H9 (cell line): Measurements from ENCODE around the gene NHP2. TPM values are rescaled to one million over a fixed set of nuclear protein-coding genes. Genes with fewer than 3 reads are reported as not detected.

ENCODE experiments used
- DNase-seq: peaks from one replicate; pipeline ENCODE4 v3.0.0-alpha.2; 2017
- H2AFZ ChIP-seq: one replicate; pipeline ENCODE4 v1.6.1; 2013; ENCODE audit warnings: mild to moderate bottlenecking, low read length, control low read depth, moderate library complexity
- H2AK5ac ChIP-seq: 2 replicates; pipeline ENCODE4 v1.6.1; 2013; ENCODE audit warnings: low read length, control low read depth, mixed read lengths; ENCODE audit not compliant: insufficient read length
- H2BK120ac ChIP-seq: one replicate; pipeline ENCODE4 v1.6.1; 2013; ENCODE audit warnings: low read depth, mild to moderate bottlenecking, low read length, control low read depth, inconsistent platforms; ENCODE audit not compliant: poor library complexity, severe bottlenecking
- H2BK12ac ChIP-seq: 2 replicates; pipeline ENCODE4 v1.6.1; 2013; ENCODE audit warnings: low read length, control low read depth, mixed read lengths, low read depth; ENCODE audit not compliant: insufficient read length
- H2BK15ac ChIP-seq: 2 replicates; pipeline ENCODE4 v1.6.1; 2013; ENCODE audit warnings: low read depth, low read length, control low read depth
- H2BK20ac ChIP-seq: one replicate; pipeline ENCODE4 v1.6.1; 2013; ENCODE audit warnings: low read depth, mild to moderate bottlenecking, low read length, control low read depth, inconsistent platforms; ENCODE audit not compliant: poor library complexity, severe bottlenecking
- H2BK5ac ChIP-seq: 2 replicates; pipeline ENCODE4 v1.6.1; 2013; ENCODE audit warnings: low read length, control low read depth, mixed read lengths; ENCODE audit not compliant: insufficient read length
- H3K14ac ChIP-seq: 2 replicates; pipeline ENCODE4 v1.6.1; 2013; ENCODE audit warnings: low read length, control low read depth; ENCODE audit not compliant: insufficient read depth
- H3K18ac ChIP-seq: 2 replicates; pipeline ENCODE4 v1.6.1; 2013; ENCODE audit warnings: low read depth, mild to moderate bottlenecking, mixed read lengths, low read length, control low read depth; ENCODE audit not compliant: insufficient read length
- H3K23ac ChIP-seq: 2 replicates; pipeline ENCODE4 v1.6.1; 2013; ENCODE audit warnings: low read length, control low read depth, mixed read lengths, low read depth; ENCODE audit not compliant: insufficient read length
- H3K23me2 ChIP-seq: 2 replicates; pipeline ENCODE4 v1.6.1; 2013; ENCODE audit warnings: low read depth, mild to moderate bottlenecking, mixed read lengths, low read length, control low read depth; ENCODE audit not compliant: insufficient read length, poor library complexity, severe bottlenecking
- H3K27ac ChIP-seq: 2 replicates; pipeline ENCODE4 v1.5.1; 2013; ENCODE audit warnings: low read length, control low read depth, mixed read lengths, low read depth; ENCODE audit not compliant: insufficient read length
- H3K27me3 ChIP-seq: 2 replicates; pipeline ENCODE4 v1.6.1; 2013; ENCODE audit warnings: low read length, control low read depth, inconsistent platforms; ENCODE audit not compliant: insufficient read depth
- H3K4ac ChIP-seq: 2 replicates; pipeline ENCODE4 v1.6.1; 2013; ENCODE audit warnings: low read depth, mild to moderate bottlenecking, control low read depth, inconsistent platforms, low read length, moderate library complexity
- H3K4me1 ChIP-seq: 2 replicates; pipeline ENCODE4 v1.6.1; 2013; ENCODE audit warnings: low read length, control low read depth, inconsistent platforms; ENCODE audit not compliant: insufficient read depth
- H3K4me2 ChIP-seq: 2 replicates; pipeline ENCODE4 v1.6.1; 2013; ENCODE audit warnings: low read length, control low read depth, mixed read lengths; ENCODE audit not compliant: insufficient read length, insufficient read depth
- H3K56ac ChIP-seq: 2 replicates; pipeline ENCODE4 v1.6.1; 2013; ENCODE audit warnings: low read depth, mild to moderate bottlenecking, mixed read lengths, low read length, control low read depth; ENCODE audit not compliant: insufficient read length
- H3K79me1 ChIP-seq: 2 replicates; pipeline ENCODE4 v1.6.1; 2013; ENCODE audit warnings: low read depth, mild to moderate bottlenecking, moderate library complexity, low read length, control low read depth, inconsistent platforms; ENCODE audit not compliant: insufficient read depth, poor library complexity, severe bottlenecking
- H3K79me2 ChIP-seq: 2 replicates; pipeline ENCODE4 v1.6.1; 2013; ENCODE audit warnings: low read length, control low read depth, inconsistent platforms; ENCODE audit not compliant: insufficient read depth
- H3K9ac ChIP-seq: 2 replicates; pipeline ENCODE4 v1.6.1; 2013; ENCODE audit warnings: low read length, control low read depth, mixed read lengths; ENCODE audit not compliant: insufficient read length; ENCODE audit errors: extremely low read depth
- H3K9me3 ChIP-seq: one replicate; pipeline ENCODE4 v1.6.1; 2013; ENCODE audit warnings: low read depth, low read length, inconsistent platforms; ENCODE audit not compliant: control insufficient read depth
- H3T11ph ChIP-seq: one replicate; pipeline ENCODE4 v1.6.1; 2013; ENCODE audit warnings: mild to moderate bottlenecking, low read length, control low read depth, inconsistent platforms
- H4K20me1 ChIP-seq: one replicate; pipeline ENCODE4 v1.6.1; 2013; ENCODE audit not compliant: control insufficient read depth, insufficient read length, insufficient read depth
- H4K5ac ChIP-seq: 2 replicates; pipeline ENCODE4 v1.6.1; 2013; ENCODE audit warnings: low read depth, mild to moderate bottlenecking, mixed read lengths, low read length, control low read depth; ENCODE audit not compliant: insufficient read length
- H4K8ac ChIP-seq: replicated peaks from 2 replicates; pipeline ENCODE4 v1.6.1; 2013; ENCODE audit warnings: low read length, control low read depth, mixed read lengths, low read depth; ENCODE audit not compliant: insufficient read length
- H4K91ac ChIP-seq: 2 replicates; pipeline ENCODE4 v1.6.1; 2013; ENCODE audit warnings: low read depth, mild to moderate bottlenecking, moderate library complexity, mixed read lengths, low read length, control low read depth; ENCODE audit not compliant: insufficient read length
- H3K27ac Mint-ChIP-seq, 3 experiments: 2 replicates in 2 of 3; 3 replicates in 1 of 3; pipeline ENCODE4 v1.8.0; 2020 to 2021; ENCODE audit warnings: mixed read lengths in 3 of 3, mild to moderate bottlenecking in 1 of 3, moderate library complexity in 1 of 3
- H3K27me3 Mint-ChIP-seq: 2 replicates; pipeline ENCODE4 v1.8.0; 2021; ENCODE audit warnings: low read depth, mild to moderate bottlenecking, moderate library complexity, mixed read lengths
- H3K36me3 Mint-ChIP-seq, 3 experiments: 2 replicates in 2 of 3; 3 replicates in 1 of 3; pipeline ENCODE4 v1.8.0; 2020 to 2021; ENCODE audit warnings: low read depth in 3 of 3, mixed read lengths in 3 of 3; ENCODE audit not compliant: insufficient read depth in 1 of 3
- H3K4me1 Mint-ChIP-seq, 2 experiments: 2 replicates each; pipeline ENCODE4 v1.8.0; 2020; ENCODE audit warnings: mixed read lengths in 2 of 2
- H3K4me3 Mint-ChIP-seq, 2 experiments: 2 replicates in 1 of 2; 3 replicates in 1 of 2; pipeline ENCODE4 v1.8.0; 2020 to 2021; ENCODE audit warnings: mild to moderate bottlenecking in 2 of 2, mixed read lengths in 2 of 2, moderate library complexity in 1 of 2
- H3K9me3 Mint-ChIP-seq, 2 experiments: 2 replicates in 1 of 2; 3 replicates in 1 of 2; pipeline ENCODE4 v1.8.0; 2020; ENCODE audit warnings: mild to moderate bottlenecking in 2 of 2, mixed read lengths in 2 of 2, moderate library complexity in 1 of 2
- CTCF ChIP-seq: fragments of 200-600 bp; sonication (generic); conservative IDR thresholded peaks from 3 replicates; pipeline ENCODE4 v1.8.0; 2021; ENCODE audit warnings: antibody characterized with exemption, mild to moderate bottlenecking
- WGBS: extraction: QIAGEN DNeasy Blood & Tissue Kit; methylation state at CpG from one replicate; pipeline ENCODE4 v1.1.7; 2013; ENCODE audit warnings: missing lambda C conversion rate, low lambda C conversion rate, mixed read lengths; ENCODE audit not compliant: insufficient read length; ENCODE audit errors: extremely low coverage; 5-methylcytosine and 5-hydroxymethylcytosine counted together
- total RNA-seq: library from RNA; stranded (reverse); gene quantifications from 2 replicates; pipeline ENCODE4 v1.2.1, GENCODE V29; 2021

The NHP2 gene
- total RNA-seq, 1 experiment from 2014 or later, result 232 TPM

DNA sequence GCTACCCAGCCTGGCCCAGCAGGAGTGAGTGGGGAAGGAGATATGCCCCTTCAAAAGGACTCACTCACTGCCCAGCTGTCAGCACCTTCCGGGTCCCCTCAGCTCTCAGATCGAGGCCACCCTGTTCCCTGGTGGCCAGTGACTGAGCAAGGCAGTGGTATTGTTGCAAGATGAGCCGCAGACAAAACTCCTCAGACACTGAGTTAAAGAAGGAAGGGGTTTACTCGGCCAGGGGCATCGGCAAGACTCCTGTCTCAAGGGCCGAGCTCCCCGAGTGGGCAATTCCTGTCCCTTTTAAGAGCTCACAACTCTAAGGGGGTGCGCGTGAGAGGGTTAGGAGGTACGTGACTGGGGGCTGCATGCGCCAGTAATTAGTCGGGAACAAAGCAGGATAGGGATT, 50.1 kb downstream of the NHP2 start:
- peak overlapping the region in 2 of 3 experiments; percentile 80 to 92; a peak in 2 of 7 replicates for H3K27ac Mint-ChIP-seq
- WGBS, result no CpG with 5 or more reads among the region's 12 CpGs
- no peak overlapping the region for H2AFZ ChIP-seq

More for the DNA sequence above, 50.1 kb downstream of the NHP2 start:
- H3K9ac ChIP-seq, result no peak overlapping the region
- no peak overlapping the region for H3K4ac ChIP-seq
- no peak overlapping the region for H2BK5ac ChIP-seq
- H2BK15ac ChIP-seq, result no peak overlapping the region
- Mint-ChIP-seq H3K4me1 (peaks cover 9 to 14% of the 10 kb centered on the region in 2 experiments), H3K9me3 (peaks cover 0 to 3% of the 10 kb centered on the region in 2 experiments; a peak in 1 of 5 replicates), H3K4me3 (no peak overlapping the region), H3K27me3 (peaks cover 1% of the 10 kb centered on the region; the same call in 1 of the 2 replicates), H3K36me3 (no peaks in the 10 kb centered on the region)
- no peak overlapping the region for H3K23ac ChIP-seq
- no peaks in the 10 kb centered on the region for H3K27me3 ChIP-seq
- no peak overlapping the region for H3K27ac ChIP-seq
- no peak overlapping the region for H3T11ph ChIP-seq
- H3K4me2 ChIP-seq, result no peak overlapping the region
- no peak overlapping the region for H4K5ac ChIP-seq
- no peak overlapping the region for H2BK12ac ChIP-seq
- H2AK5ac ChIP-seq, result no peak overlapping the region
- H3K18ac ChIP-seq, result no peak overlapping the region
- H3K9me3 ChIP-seq, result no peaks in the 10 kb centered on the region
- no peaks in the 10 kb centered on the region for H4K20me1 ChIP-seq
- no peak overlapping the region for H4K8ac ChIP-seq
- H2BK20ac ChIP-seq, result no peak overlapping the region
- no peaks in the 10 kb centered on the region for H3K79me1 ChIP-seq
- no peak for TF ChIP-seq CTCF
- H3K4me1 ChIP-seq, result peaks cover 3% of the 10 kb centered on the region; the same call in 1 of the 2 replicates
- H3K23me2 ChIP-seq, result no peaks in the 10 kb centered on the region
- DNase-seq, result no peak
- H2BK120ac ChIP-seq, result no peak overlapping the region
- H4K91ac ChIP-seq, result no peak overlapping the region
- no peak overlapping the region for H3K56ac ChIP-seq
- no peak overlapping the region for H3K14ac ChIP-seq
- H3K79me2 ChIP-seq, result no peaks in the 10 kb centered on the region

Other genes starting within 250 kb of the NHP2 start
- gene PROP1, start 157.6 kb downstream of the NHP2 start, total RNA-seq, result not detected in 2 replicates
- 32.1 and 32.4 TPM in 2 replicates for gene N4BP3, start 40.4 kb downstream of the NHP2 start, total RNA-seq
- 81.3 and 86.4 TPM in 2 replicates for gene RMND5B, start 22.9 kb downstream of the NHP2 start, total RNA-seq
- not detected in 2 replicates for gene GMCL2, start 33.5 kb upstream of the NHP2 start, total RNA-seq
- 547 and 557 TPM in 2 replicates for gene HNRNPAB, start 50.6 kb upstream of the NHP2 start, total RNA-seq
- gene PHYKPL, start 78.9 kb upstream of the NHP2 start, total RNA-seq, result 40.9 and 48.8 TPM in 2 replicates